Muscle of arm (tissue), 12 donors: ENCODE results near the gene C8B. TPM values are rescaled to one million over a fixed set of nuclear protein-coding genes. Genes with fewer than 3 reads are reported as not detected.

Source experiments
- DNase-seq: peaks from one replicate; pipeline ENCODE4 v3.0.0-alpha.2; 2013
- polyA plus RNA-seq, 12 donors: library from polyadenylated mRNA; unstranded; fragments of 120-200 nt; gene quantifications; one replicate each; pipeline ENCODE4 v1.2.1, GENCODE V29; 2013; ENCODE audit not compliant: insufficient read length in 12 of 12

C8B gene
- polyA plus RNA-seq, 12 donors: 0.08 to 1.1 TPM; not detected in 10

- no peak for DNase-seq
These were observed 66.9 kb downstream of the C8B start for GRCh38 chr1:56898879-56899278.

- no peak for DNase-seq
These were observed 67.8 kb downstream of the C8B start for GRCh38 chr1:56898005-56898373.

GRCh38 chr1:56897150-56898004 is 68.4 kb downstream of the C8B start:
- DNase-seq: no peak

GRCh38 chr1:56894014-56894413 is 71.8 kb downstream of the C8B start:
- DNase-seq: no peak

- DNase-seq: no peak
These were observed 75.6 kb downstream of the C8B start for GRCh38 chr1:56890229-56890628.

- no peak for DNase-seq
These were observed 84.4 kb downstream of the C8B start for GRCh38 chr1:56881417-56881816.

- no peak for DNase-seq
These were observed 85.0 kb downstream of the C8B start for GRCh38 chr1:56880774-56881173.

Other genes with a start within 250 kb of the C8B start
- under 1 TPM in 8 of 12 donors, not detected in 4; 0.09 to 0.67 (median 0.27) TPM for gene FYB2, start 146.6 kb downstream of the C8B start, polyA plus RNA-seq
- under 1 TPM in 1 of 12 donors, not detected in 11; 0.47 TPM for gene C8A, start 111.2 kb downstream of the C8B start, polyA plus RNA-seq